CD4-positive, alpha-beta T cell treated with Interleukin-10 for 1 hour (primary cell): Measurements from ENCODE around the gene PLCXD3.

Experiments
- DNase-seq: peaks from one replicate; pipeline ENCODE4 v3.0.0-alpha.2; 2020

Gene PLCXD3

GRCh38 chr5:41277476-41278245, 232.7 kb downstream of the PLCXD3 start:
- DNase-seq, result no peak

DNA sequence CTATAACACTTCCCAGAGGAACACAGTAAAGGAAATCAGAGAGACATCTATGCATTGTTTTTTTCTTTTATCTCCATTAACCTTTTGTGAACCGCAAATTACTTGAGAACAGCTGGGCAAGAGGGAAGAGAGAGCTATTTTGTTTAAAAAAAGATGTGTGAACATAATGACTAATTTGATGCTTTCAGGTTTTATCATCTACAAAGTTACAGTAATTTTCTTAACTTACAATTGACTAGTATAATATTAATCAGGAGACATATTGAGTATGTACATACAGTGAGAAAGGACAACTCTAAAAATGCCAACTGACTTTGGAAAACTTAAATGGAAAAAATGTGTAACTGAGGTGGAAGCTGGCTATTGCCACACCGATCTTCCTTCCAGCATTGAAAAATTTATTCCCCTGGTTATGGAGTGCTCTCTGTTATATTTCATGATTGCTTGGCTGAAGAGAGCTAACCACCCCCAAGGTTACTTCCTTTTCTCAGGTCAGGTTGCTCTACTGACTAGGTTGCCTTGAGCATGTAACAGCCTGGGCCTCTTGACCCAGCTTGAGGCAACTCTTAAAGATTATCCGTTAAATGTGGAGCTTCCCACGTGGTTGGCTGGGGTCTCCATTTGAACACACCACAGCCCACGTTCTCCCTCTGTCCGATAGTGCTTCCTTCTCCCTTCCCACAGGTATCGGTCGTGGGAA, 234.4 kb downstream of the PLCXD3 start:
- no peak for DNase-seq

DNA sequence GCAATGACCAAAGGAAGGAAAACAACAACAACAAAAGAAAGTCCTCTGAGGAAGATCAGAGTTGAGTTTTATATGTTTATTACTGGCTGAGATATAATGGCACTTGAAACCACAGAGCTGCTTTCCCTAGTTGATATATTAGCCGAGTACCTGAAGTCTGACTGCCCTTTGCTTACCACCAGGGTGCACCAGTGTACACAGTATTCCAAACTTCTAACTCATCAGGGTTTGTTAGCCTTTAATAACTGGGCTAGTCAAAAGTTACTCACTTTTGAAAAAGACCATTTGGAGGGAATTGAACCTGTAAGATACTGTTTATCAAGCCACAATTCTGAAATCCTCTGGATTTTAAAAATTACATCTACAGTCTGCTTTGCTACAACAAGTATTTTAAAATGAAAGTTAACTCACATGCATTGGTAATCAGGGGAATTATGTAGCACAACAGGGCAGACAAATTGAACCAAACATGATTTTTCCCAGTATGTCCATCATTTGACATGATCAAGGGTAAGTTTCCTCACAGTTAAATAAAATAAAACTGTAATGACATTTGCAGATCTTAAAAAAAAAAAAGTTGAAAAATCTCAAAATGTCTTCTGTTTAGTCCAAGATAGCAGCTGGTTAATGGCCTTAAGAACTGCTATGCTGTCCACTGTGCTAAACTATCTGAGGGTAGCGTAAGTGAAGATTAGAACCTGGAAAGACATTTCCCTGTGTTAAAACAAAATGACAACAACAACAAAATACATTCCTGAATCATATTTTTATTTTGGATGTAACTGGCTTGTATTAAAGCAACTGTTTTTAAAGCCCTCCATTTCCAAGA, 239.8 kb downstream of the PLCXD3 start:
- DNase-seq, result peak; percentile 3

DNA sequence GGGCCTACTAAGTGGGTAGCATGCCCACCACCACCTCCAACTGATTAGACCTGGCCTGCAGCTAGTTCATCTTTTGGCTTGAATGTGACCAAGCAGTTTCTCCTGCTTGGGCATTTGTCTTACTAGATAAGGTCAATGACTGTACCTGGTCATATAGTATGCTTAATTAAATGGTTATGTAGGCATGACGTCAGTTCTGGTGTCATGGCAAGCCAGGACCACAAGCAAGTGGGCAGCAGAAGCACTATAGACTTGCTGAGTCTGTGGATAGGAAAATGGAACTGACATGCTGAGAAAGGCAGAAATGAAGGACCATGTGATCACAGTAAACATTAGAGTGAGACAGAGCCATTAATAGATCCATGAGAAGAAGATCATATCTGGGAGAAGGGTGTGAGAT, 241.5 kb downstream of the PLCXD3 start:
- no peak for DNase-seq

GRCh38 chr5:41266377-41266776, 244.0 kb downstream of the PLCXD3 start:
- DNase-seq, result no peak

GRCh38 chr5:41264019-41264418, 246.4 kb downstream of the PLCXD3 start:
- DNase-seq, result no peak

- no peak for DNase-seq
These were observed 247.1 kb downstream of the PLCXD3 start for GRCh38 chr5:41263335-41263734.
